Measurements from ENCODE around the gene MFSD12.
"Not testable (repeated sequence)": the region's sequence is repeated elsewhere in the genome, so short reads cannot be mapped to it uniquely, and the experiment has no call there.

MFSD12 gene

GRCh38 chr19:3536429-3537100, 20.8 kb downstream of the MFSD12 start:
- no peak for DNase-seq (ENCODE audit: low read depth)

GRCh38 chr19:3535981-3536380, 21.4 kb downstream of the MFSD12 start:
- no peak for DNase-seq (ENCODE audit: low read depth)

GRCh38 chr19:3535563-3535965, 21.8 kb downstream of the MFSD12 start:
- no peak for DNase-seq (ENCODE audit: low read depth)

GRCh38 chr19:3535235-3535535, 22.2 kb downstream of the MFSD12 start:
- DNase-seq (ENCODE audit: low read depth), result no peak

GRCh38 chr19:3534375-3535234, 22.8 kb downstream of the MFSD12 start:
- no peak for DNase-seq (ENCODE audit: low read depth)

- DNase-seq (ENCODE audit: low read depth), result no peak
These were observed 23.7 kb downstream of the MFSD12 start for GRCh38 chr19:3533563-3534216.

GRCh38 chr19:3533033-3533432, 24.4 kb downstream of the MFSD12 start:
- DNase-seq (ENCODE audit: low read depth), result no peak

- DNase-seq (ENCODE audit: low read depth), result no peak
These were observed 25.1 kb downstream of the MFSD12 start for GRCh38 chr19:3532154-3532786.

- DNase-seq (ENCODE audit: low read depth), result no peak
These were observed 25.7 kb downstream of the MFSD12 start for GRCh38 chr19:3531716-3532115.

- no peak for DNase-seq (ENCODE audit: low read depth)
These were observed 27.0 kb downstream of the MFSD12 start for GRCh38 chr19:3530389-3530788.

- DNase-seq (ENCODE audit: low read depth), result not testable (repeated sequence)
These were observed 28.1 kb downstream of the MFSD12 start for GRCh38 chr19:3529299-3529698.

- no peak for DNase-seq (ENCODE audit: low read depth)
These were observed 28.7 kb downstream of the MFSD12 start for GRCh38 chr19:3528539-3529211.

- DNase-seq (ENCODE audit: low read depth), result no peak
These were observed 29.3 kb downstream of the MFSD12 start for GRCh38 chr19:3528080-3528479.

- DNase-seq (ENCODE audit: low read depth), result no peak
These were observed 30.0 kb downstream of the MFSD12 start for GRCh38 chr19:3527238-3527910.

GRCh38 chr19:3526507-3527237, 30.7 kb downstream of the MFSD12 start:
- no peak for DNase-seq (ENCODE audit: low read depth)

- no peak for DNase-seq (ENCODE audit: low read depth)
These were observed 32.4 kb downstream of the MFSD12 start for GRCh38 chr19:3524904-3525451.

GRCh38 chr19:3524078-3524842, 33.1 kb downstream of the MFSD12 start:
- DNase-seq (ENCODE audit: low read depth), result no peak

- DNase-seq (ENCODE audit: low read depth), result no peak
These were observed 33.9 kb downstream of the MFSD12 start for GRCh38 chr19:3523361-3524077.
